ENCODE results near the gene CPAMD8. TPM values are rescaled to one million over a fixed set of nuclear protein-coding genes. Genes with fewer than 3 reads are reported as not detected.

Gene CPAMD8
- total and polyA plus RNA-seq, 9 donors: 2.4 to 13.0 (median 7.9) TPM

DNA sequence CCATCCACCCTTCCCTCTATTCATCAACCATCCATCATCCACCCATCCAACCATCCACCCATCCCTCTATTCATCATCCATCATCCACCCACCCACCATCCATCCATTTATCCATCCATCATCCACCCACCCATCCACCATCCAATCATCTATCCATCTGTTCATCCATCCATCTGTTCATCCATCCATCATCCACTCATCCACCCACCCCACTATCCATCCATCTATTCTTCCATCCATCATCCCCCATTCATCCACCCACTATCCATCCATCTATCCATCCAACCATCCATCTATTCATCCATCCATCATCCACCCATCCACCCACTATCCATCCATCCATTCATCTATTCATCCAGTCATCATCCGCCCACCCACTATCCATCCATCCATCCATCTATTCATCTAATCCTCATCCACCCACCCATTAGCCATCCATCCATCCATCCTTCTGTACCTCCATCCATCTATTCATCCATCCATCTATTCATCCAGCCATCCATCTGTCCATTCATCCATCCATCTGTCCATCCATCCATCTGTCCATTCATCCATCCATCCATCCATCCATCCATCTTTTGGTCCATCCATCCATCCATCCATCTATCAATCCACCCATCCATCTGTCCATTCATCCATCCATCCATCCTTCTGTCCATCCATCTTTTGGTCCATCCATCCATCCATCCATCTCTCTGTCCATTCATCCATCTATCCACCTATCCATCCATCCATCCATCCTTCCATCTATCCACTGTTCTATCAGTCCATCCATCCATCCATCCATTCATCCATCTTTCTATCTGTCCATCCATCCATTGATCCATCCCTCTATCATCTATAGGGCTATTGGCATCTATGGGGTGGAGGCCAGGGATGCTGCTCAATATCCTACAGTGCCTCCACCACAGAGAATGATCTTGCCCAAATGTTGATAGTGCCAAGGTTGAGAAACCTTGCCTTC lies 47.5 kb downstream of the CPAMD8 start:
- no peak overlapping the region for H3K27ac ChIP-seq
- peaks cover 0 to 3% of the 10 kb centered on the region in 2 donors for H3K9me3 ChIP-seq
- H3K4me3 ChIP-seq: no peak overlapping the region
- no peak for DNase-seq
- 95 to 100% (median 98%) methylated on average over 1 of the region's 1 CpG for WGBS, 3 donors
- intact Hi-C loops (cut with DNase I): no loop called here
- H3K27me3 ChIP-seq: no peaks in the 10 kb centered on the region
- H3K4me1 ChIP-seq (ENCODE audit: insufficient read depth): no peaks in the 10 kb centered on the region
- H3K36me3 ChIP-seq: no peaks in the 10 kb centered on the region
- TF ChIP-seq POLR2A (IDR thresholded peaks at IDR 0.05) (no peak), EP300 (IDR thresholded peaks at IDR 0.05) (no peak)
- TF ChIP-seq, protein P1, sequence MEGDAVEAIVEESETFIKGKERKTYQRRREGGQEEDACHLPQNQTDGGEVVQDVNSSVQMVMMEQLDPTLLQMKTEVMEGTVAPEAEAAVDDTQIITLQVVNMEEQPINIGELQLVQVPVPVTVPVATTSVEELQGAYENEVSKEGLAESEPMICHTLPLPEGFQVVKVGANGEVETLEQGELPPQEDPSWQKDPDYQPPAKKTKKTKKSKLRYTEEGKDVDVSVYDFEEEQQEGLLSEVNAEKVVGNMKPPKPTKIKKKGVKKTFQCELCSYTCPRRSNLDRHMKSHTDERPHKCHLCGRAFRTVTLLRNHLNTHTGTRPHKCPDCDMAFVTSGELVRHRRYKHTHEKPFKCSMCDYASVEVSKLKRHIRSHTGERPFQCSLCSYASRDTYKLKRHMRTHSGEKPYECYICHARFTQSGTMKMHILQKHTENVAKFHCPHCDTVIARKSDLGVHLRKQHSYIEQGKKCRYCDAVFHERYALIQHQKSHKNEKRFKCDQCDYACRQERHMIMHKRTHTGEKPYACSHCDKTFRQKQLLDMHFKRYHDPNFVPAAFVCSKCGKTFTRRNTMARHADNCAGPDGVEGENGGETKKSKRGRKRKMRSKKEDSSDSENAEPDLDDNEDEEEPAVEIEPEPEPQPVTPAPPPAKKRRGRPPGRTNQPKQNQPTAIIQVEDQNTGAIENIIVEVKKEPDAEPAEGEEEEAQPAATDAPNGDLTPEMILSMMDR (IDR thresholded peaks at IDR 0.05): no peak

DNA sequence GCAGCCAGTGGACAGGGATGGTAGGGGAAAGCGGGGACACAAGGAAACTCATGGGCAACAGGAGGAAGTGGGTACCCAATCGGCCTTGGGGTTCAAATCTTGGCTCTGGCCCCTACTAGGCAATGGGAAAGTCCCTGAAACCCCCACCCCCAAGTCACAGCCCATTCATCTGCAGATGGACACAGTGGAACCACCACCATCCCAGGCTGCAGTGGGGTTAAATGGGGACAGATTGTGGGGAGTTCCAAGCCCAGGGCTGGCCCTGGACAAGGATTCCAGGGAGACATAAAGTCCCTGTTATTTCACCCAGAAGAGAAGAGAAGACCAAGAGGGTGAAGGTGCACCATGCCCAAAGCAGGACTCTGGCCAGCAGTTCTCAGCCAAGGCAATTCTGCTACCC lies 48.5 kb downstream of the CPAMD8 start:
- H3K4me3 ChIP-seq: no peak overlapping the region
- intact Hi-C loops (cut with DNase I): no loop called here
- DNase-seq: no peak
- no peaks in the 10 kb centered on the region for H3K36me3 ChIP-seq
- no peaks in the 10 kb centered on the region for H3K9me3 ChIP-seq
- TF ChIP-seq EP300 (IDR thresholded peaks at IDR 0.05) (no peak), POLR2A (IDR thresholded peaks at IDR 0.05) (no peak)
- TF ChIP-seq, protein P1 (IDR thresholded peaks at IDR 0.05): no peak
- H3K27ac ChIP-seq: no peak overlapping the region
- H3K27me3 ChIP-seq: no peaks in the 10 kb centered on the region
- H3K4me1 ChIP-seq (ENCODE audit: insufficient read depth): no peaks in the 10 kb centered on the region
- WGBS, 3 donors: 89 to 97% (median 93%) methylated on average over 2 of the region's 2 CpGs

DNA sequence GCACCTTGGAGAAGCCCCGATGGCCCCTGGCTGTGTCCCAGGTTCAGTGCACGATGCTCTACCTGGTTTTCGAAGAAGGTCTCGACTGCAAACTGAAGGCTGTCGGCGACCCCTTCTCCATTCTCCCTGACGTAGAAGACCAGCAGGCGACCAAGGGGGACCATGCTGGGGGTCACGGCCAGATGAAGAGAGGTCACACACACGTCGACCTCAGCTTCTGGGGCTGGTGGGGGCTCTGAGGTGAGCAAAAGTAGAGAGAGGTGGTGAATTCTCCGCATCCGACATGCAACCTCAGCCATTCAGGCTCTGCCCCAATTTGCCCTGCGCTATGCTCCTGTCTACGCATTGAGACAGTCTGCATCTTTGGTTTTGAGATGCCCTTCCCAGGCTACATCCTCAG lies 49.3 kb downstream of the CPAMD8 start:
- intact Hi-C loops (cut with DNase I): no loop called here
- WGBS, 3 donors: 88 to 90% (median 90%) methylated on average over 15 of the region's 15 CpGs
- H3K36me3 ChIP-seq: no peaks in the 10 kb centered on the region
- no peak for TF ChIP-seq POLR2A (IDR thresholded peaks at IDR 0.05)
- TF ChIP-seq, protein P1 (IDR thresholded peaks at IDR 0.05): no peak
- no peak for TF ChIP-seq EP300 (IDR thresholded peaks at IDR 0.05)
- no peaks in the 10 kb centered on the region for H3K27me3 ChIP-seq
- DNase-seq: no peak
- H3K9me3 ChIP-seq: no peaks in the 10 kb centered on the region
- no peaks in the 10 kb centered on the region for H3K4me1 ChIP-seq (ENCODE audit: insufficient read depth)
- H3K27ac ChIP-seq: no peak overlapping the region
- H3K4me3 ChIP-seq: no peak overlapping the region

DNA sequence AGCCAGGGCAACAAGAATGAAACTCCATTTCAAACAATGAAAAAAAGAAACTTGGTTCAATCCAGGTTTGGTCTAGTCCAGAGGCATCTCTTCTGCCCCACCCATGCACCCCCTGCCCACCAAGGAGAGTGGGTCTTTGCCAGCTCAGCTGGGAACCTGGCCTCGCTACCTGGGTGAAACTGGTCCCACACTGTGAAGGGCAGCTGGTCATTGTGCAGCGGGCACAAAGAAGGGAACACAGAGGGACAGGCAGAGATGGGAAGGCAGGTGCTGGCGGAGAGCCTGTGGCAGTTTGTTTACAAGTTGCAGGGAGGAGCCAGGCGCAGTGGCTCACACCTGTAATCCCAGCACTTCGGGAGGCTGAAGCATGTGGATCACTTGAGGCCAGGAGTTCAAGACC lies 50.2 kb downstream of the CPAMD8 start:
- no peak for DNase-seq
- TF ChIP-seq, protein P1 (IDR thresholded peaks at IDR 0.05): no peak
- Histone ChIP-seq H3K27me3 (no peaks in the 10 kb centered on the region), H3K4me1 (ENCODE audit: insufficient read depth) (no peaks in the 10 kb centered on the region), H3K9me3 (no peaks in the 10 kb centered on the region), H3K4me3 (no peak overlapping the region), H3K36me3 (no peaks in the 10 kb centered on the region), H3K27ac (no peak overlapping the region)
- intact Hi-C loops (cut with DNase I): no loop called here
- 90 to 98% (median 94%) methylated on average over 5 of the region's 5 CpGs for WGBS, 3 donors

Data from ovary (tissue), 9 donors.